PC-9 (cell line): ENCODE measurements around the gene ZFHX3. TPM values are rescaled to one million over a fixed set of nuclear protein-coding genes. Genes with fewer than 3 reads are reported as not detected.

Source experiments
- BruUV-seq: library from RNA; stranded (reverse); fragments of 400-500 nt; replicated peaks from 2 replicates; lab custom pipeline; 2021; lab: Mats Ljungman, UMichigan
- CTCF ChIA-PET: fragments of 300-600 bp; sonication (Branson Sonifier 250); formaldehyde crosslinking; loops from one replicate; lab custom pipeline; 2022; ENCODE audit warnings: antibody characterized with exemption; lab: Charles Lee
- POLR2A ChIA-PET: fragments of 300-600 bp; sonication (Branson Sonifier 250); formaldehyde crosslinking; loops from one replicate; lab custom pipeline; 2022; ENCODE audit warnings: antibody characterized with exemption; ENCODE audit not compliant: unreplicated experiment; lab: Charles Lee
- DNase-seq, 2 experiments: peaks; one replicate each; pipeline versions ENCODE4 v3.0.0 to v3.0.0-alpha.2; 2015 to 2022; ENCODE audit warnings: mixed read lengths in 1 of 2
- H2AFZ ChIP-seq: fragments of 200-600 bp; sonication (generic); 2 replicates; pipeline ENCODE4 v1.8.1; 2017; ENCODE audit warnings: antibody characterized with exemption
- H3F3A ChIP-seq: fragments of 200-600 bp; sonication (generic); 2 replicates; pipeline ENCODE4 v1.8.1; 2017; ENCODE audit warnings: antibody characterized with exemption, mild to moderate bottlenecking, low read depth; ENCODE audit not compliant: insufficient read depth
- H3K27ac ChIP-seq: fragments of 200-600 bp; sonication (generic); 2 replicates; pipeline ENCODE4 v1.6.1; 2016; ENCODE audit warnings: mixed run types
- H3K27me3 ChIP-seq: fragments of 200-600 bp; sonication (generic); 2 replicates; pipeline ENCODE4 v1.6.1; 2016; ENCODE audit warnings: low read depth, mixed run types; ENCODE audit not compliant: insufficient read depth
- H3K36me3 ChIP-seq: fragments of 200-600 bp; sonication (generic); 2 replicates; pipeline ENCODE4 v1.6.1; 2016; ENCODE audit warnings: low read depth, mixed run types
- H3K4me1 ChIP-seq: fragments of 200-600 bp; sonication (generic); replicated peaks from 2 replicates; pipeline ENCODE4 v1.6.1; 2016; ENCODE audit warnings: mixed run types; ENCODE audit not compliant: insufficient read depth
- H3K4me2 ChIP-seq: fragments of 200-600 bp; sonication (generic); 2 replicates; pipeline ENCODE4 v1.6.1; 2017; ENCODE audit warnings: mixed run types
- H3K4me3 ChIP-seq: fragments of 200-600 bp; sonication (generic); 2 replicates; pipeline ENCODE4 v1.6.1; 2016; ENCODE audit warnings: mixed run types
- H3K79me2 ChIP-seq: fragments of 200-600 bp; sonication (generic); 2 replicates; pipeline ENCODE4 v1.6.1; 2017; ENCODE audit warnings: low read depth, mixed run types
- H3K9me2 ChIP-seq: fragments of 200-600 bp; sonication (generic); 2 replicates; pipeline ENCODE4 v1.8.1; 2017; ENCODE audit warnings: mild to moderate bottlenecking; ENCODE audit not compliant: insufficient read depth
- H3K9me3 ChIP-seq: fragments of 200-600 bp; sonication (generic); 2 replicates; pipeline ENCODE4 v1.8.1; 2016; ENCODE audit warnings: low read depth; ENCODE audit not compliant: insufficient read depth
- H4K20me1 ChIP-seq: fragments of 200-600 bp; sonication (generic); 2 replicates; pipeline ENCODE4 v1.8.1; 2017; ENCODE audit not compliant: insufficient read depth
- CTCF ChIP-seq: fragments of 200-600 bp; sonication (generic); conservative IDR thresholded peaks from 2 replicates; pipeline ENCODE4 v1.6.1; 2017; ENCODE audit warnings: mixed run types, antibody characterized with exemption, mild to moderate bottlenecking, moderate library complexity
- EZH2 ChIP-seq: fragments of 200-600 bp; sonication (generic); IDR thresholded peaks from 2 replicates; pipeline ENCODE4 v1.8.0; 2017; ENCODE audit warnings: antibody characterized with exemption, low read depth
- intact Hi-C: fragments of 100-400 bp; cut with micrococcal nuclease; formaldehyde crosslinking; loops from one replicate; pipeline ENCODE4 v1.10.0; 2022; ENCODE audit not compliant: unreplicated experiment
- total RNA-seq: library from RNA; stranded (reverse); gene quantifications from 2 replicates; pipeline ENCODE4 v1.2.3, GENCODE V29; 2021

ZFHX3 gene
- total RNA-seq, 1 experiment from 2014 or later, result 23.1 TPM

- Histone ChIP-seq H3K36me3 (no peaks in the 10 kb centered on the region), H3K9me3 (no peaks in the 10 kb centered on the region), H3K27me3 (no peaks in the 10 kb centered on the region), H3K27ac (peak overlapping the region; percentile 94), H3F3A (peaks cover 42% of the 10 kb centered on the region), H3K4me3 (no peak overlapping the region), H3K79me2 (peaks cover 90% of the 10 kb centered on the region), H3K9me2 (no peaks in the 10 kb centered on the region), H3K4me2 (peak overlapping the region; percentile 78), H4K20me1 (peaks cover 12% of the 10 kb centered on the region), H3K4me1 (peaks cover 69% of the 10 kb centered on the region), H2AFZ (no peak overlapping the region)
- ChIA-PET POLR2A (no interaction called here), CTCF (interaction anchor here (0.5 to 0.7 kb wide), 2 partner anchors 16 to 17 kb away, joined by 4 to 9 read pairs; no protein-coding TSS in a partner anchor)
- BruUV-seq, result no TSS peak
- DNase-seq, result no peak
- intact Hi-C loops, result no loop called here
- TF ChIP-seq EZH2, result no peak
- no peak for TF ChIP-seq CTCF
Observed at GRCh38 chr16:73018821-73019456, 29.0 kb downstream of the ZFHX3 start.

- intact Hi-C loops, result no loop called here
- Histone ChIP-seq H3K79me2 (peaks cover 91% of the 10 kb centered on the region), H3K9me3 (no peaks in the 10 kb centered on the region), H3K36me3 (no peaks in the 10 kb centered on the region), H3K27me3 (no peaks in the 10 kb centered on the region), H4K20me1 (peaks cover 12% of the 10 kb centered on the region), H3K4me2 (no peak overlapping the region), H2AFZ (no peak overlapping the region), H3K4me1 (peaks cover 69% of the 10 kb centered on the region), H3K4me3 (no peak overlapping the region), H3F3A (peaks cover 42% of the 10 kb centered on the region), H3K27ac (no peak overlapping the region), H3K9me2 (no peaks in the 10 kb centered on the region)
- no TSS peak for BruUV-seq
- no peak for DNase-seq
- POLR2A ChIA-PET, result no interaction called here
- CTCF ChIA-PET, result no interaction called here
- TF ChIP-seq EZH2 (no peak), CTCF (no peak)
Observed at GRCh38 chr16:73017321-73017720, 30.6 kb downstream of the ZFHX3 start.

- peak in 1 of 2 experiments; percentile 80 for DNase-seq
- H3K36me3 ChIP-seq, result no peaks in the 10 kb centered on the region
- POLR2A ChIA-PET, result no interaction called here
- H3K9me3 ChIP-seq, result no peaks in the 10 kb centered on the region
- no peak overlapping the region for H2AFZ ChIP-seq
- peak overlapping the region; percentile 49 for H3K27ac ChIP-seq
- TF ChIP-seq EZH2 (no peak), CTCF (no peak)
- peak overlapping the region; percentile 52 for H3K4me2 ChIP-seq
- intact Hi-C loops, result no loop called here
- no TSS peak for BruUV-seq
- no peaks in the 10 kb centered on the region for H3K9me2 ChIP-seq
- CTCF ChIA-PET, result interaction anchor here (0.6 kb wide), 1 partner anchor 138 kb away, joined by 3 read pairs; no protein-coding TSS in a partner anchor
- H3K4me3 ChIP-seq, result no peak overlapping the region
- H4K20me1 ChIP-seq, result peaks cover 20% of the 10 kb centered on the region
- H3K79me2 ChIP-seq, result peaks cover 91% of the 10 kb centered on the region
- H3K4me1 ChIP-seq, result peaks cover 70% of the 10 kb centered on the region
- H3F3A ChIP-seq, result peaks cover 42% of the 10 kb centered on the region
- H3K27me3 ChIP-seq, result no peaks in the 10 kb centered on the region
Observed at GRCh38 chr16:73016488-73016830, 31.5 kb downstream of the ZFHX3 start.
